Karpas-422 (cell line): ENCODE results near the gene NKAIN2. TPM values are rescaled to one million over a fixed set of nuclear protein-coding genes. Genes with fewer than 3 reads are reported as not detected.

Experiments used
- DNase-seq: peaks from one replicate; pipeline ENCODE4 v3.0.0-alpha.2; 2015
- H2AFZ ChIP-seq: fragments of 200-600 bp; sonication (generic); 2 replicates; pipeline ENCODE4 v1.6.1; 2014; ENCODE audit warnings: antibody characterized with exemption, low read length, mixed read lengths
- H3K27ac ChIP-seq: fragments of 200-600 bp; sonication (generic); 2 replicates; pipeline ENCODE4 v1.5.1; 2014; ENCODE audit warnings: mild to moderate bottlenecking, low read length, moderate library complexity
- H3K27me3 ChIP-seq: fragments of 200-600 bp; sonication (generic); 2 replicates; pipeline ENCODE4 v1.6.1; 2014; ENCODE audit warnings: low read length, mixed read lengths
- H3K36me3 ChIP-seq: fragments of 200-600 bp; sonication (generic); 2 replicates; pipeline ENCODE4 v1.6.1; 2014; ENCODE audit warnings: low read length, mixed read lengths; ENCODE audit not compliant: insufficient read depth
- H3K4me1 ChIP-seq: fragments of 200-600 bp; sonication (generic); 2 replicates; pipeline ENCODE4 v1.6.1; 2014; ENCODE audit warnings: mild to moderate bottlenecking, low read length, mixed read lengths
- H3K4me2 ChIP-seq: fragments of 200-600 bp; sonication (generic); 2 replicates; pipeline ENCODE4 v1.6.1; 2014; ENCODE audit warnings: low read length, low read depth, mild to moderate bottlenecking; ENCODE audit not compliant: poor library complexity, severe bottlenecking
- H3K4me3 ChIP-seq: fragments of 200-600 bp; sonication (generic); 2 replicates; pipeline ENCODE4 v1.5.1; 2014; ENCODE audit warnings: mild to moderate bottlenecking, antibody characterized with exemption, low read length, mixed read lengths
- H3K79me2 ChIP-seq: fragments of 200-600 bp; sonication (generic); 2 replicates; pipeline ENCODE4 v1.6.1; 2014; ENCODE audit warnings: mild to moderate bottlenecking, low read length, mixed read lengths
- H3K9ac ChIP-seq: fragments of 200-600 bp; sonication (generic); 2 replicates; pipeline ENCODE4 v1.6.0; 2014; ENCODE audit warnings: low read length
- H3K9me2 ChIP-seq: fragments of 200-600 bp; sonication (generic), shearing (Covaris generic); replicated peaks from 2 replicates; pipeline ENCODE4 v1.6.0; 2014; ENCODE audit warnings: mild to moderate bottlenecking, low read length, moderate library complexity; ENCODE audit not compliant: insufficient read depth
- H3K9me3 ChIP-seq: fragments of 300-700, 200-600 bp; sonication (generic); 2 replicates; pipeline ENCODE4 v1.6.1; 2014; ENCODE audit warnings: low read length, mixed read lengths
- H4K20me1 ChIP-seq: fragments of 200-600 bp; sonication (generic); 2 replicates; pipeline ENCODE4 v1.6.1; 2014; ENCODE audit warnings: mild to moderate bottlenecking, antibody characterized with exemption, low read length, low read depth; ENCODE audit not compliant: insufficient read depth
- total RNA-seq: library from RNA; depleted of rRNA; stranded (reverse); fragments of >200 nt; shearing (Covaris generic); gene quantifications from 2 replicates; pipeline ENCODE4 v1.2.3, GENCODE V29; 2014; ENCODE audit warnings: low replicate concordance

Gene NKAIN2
- total RNA-seq, 1 experiment from 2014 or later, result not detected

GRCh38 chr6:124197148-124197547 is 393.5 kb downstream of the NKAIN2 start:
- Histone ChIP-seq H3K36me3 (no peaks in the 10 kb centered on the region), H3K9me3 (peaks cover 8% of the 10 kb centered on the region; the same call in 1 of the 2 replicates)

GRCh38 chr6:124199286-124199685 is 395.6 kb downstream of the NKAIN2 start:
- Histone ChIP-seq H3K27me3 (no peaks in the 10 kb centered on the region), H3K27ac (no peak overlapping the region), H4K20me1 (no peaks in the 10 kb centered on the region), H3K9me2 (no peaks in the 10 kb centered on the region; the same call in 1 of the 2 replicates), H3K4me2 (no peak overlapping the region), H3K4me1 (no peaks in the 10 kb centered on the region), H3K79me2 (no peaks in the 10 kb centered on the region), H3K9ac (no peak overlapping the region), H3K4me3 (no peak overlapping the region), H2AFZ (no peak overlapping the region), H3K36me3 (no peaks in the 10 kb centered on the region), H3K9me3 (peaks cover 9% of the 10 kb centered on the region; the same call in 1 of the 2 replicates)
- DNase-seq, result no peak

More at GRCh38 chr6:124197148-124197547, 393.5 kb downstream of the NKAIN2 start:
- Histone ChIP-seq H3K4me2 (no peak overlapping the region), H3K27me3 (no peaks in the 10 kb centered on the region), H3K79me2 (no peaks in the 10 kb centered on the region), H4K20me1 (no peaks in the 10 kb centered on the region), H3K4me1 (no peaks in the 10 kb centered on the region), H2AFZ (no peak overlapping the region), H3K4me3 (no peak overlapping the region), H3K27ac (no peak overlapping the region), H3K9ac (no peak overlapping the region), H3K9me2 (no peaks in the 10 kb centered on the region; the same call in 1 of the 2 replicates)
- DNase-seq, result no peak

DNA sequence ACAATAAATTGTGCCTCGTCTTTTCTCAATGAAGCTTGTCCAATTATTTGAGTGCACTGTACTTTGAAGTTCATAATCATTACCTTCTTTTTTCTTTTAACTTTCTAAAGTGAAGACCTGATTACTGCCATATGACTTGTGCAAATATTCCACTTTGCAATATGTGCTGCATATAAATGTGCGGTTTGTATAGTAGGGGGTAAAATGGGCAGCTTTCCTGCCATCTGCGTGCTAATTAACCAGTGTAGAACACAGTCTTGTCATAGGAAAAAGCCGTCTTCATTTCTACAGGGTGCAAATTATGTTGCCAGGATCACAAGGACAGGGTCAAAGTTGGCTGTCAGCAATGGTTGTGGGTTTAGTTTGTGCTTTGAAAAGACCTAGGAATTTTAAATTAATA is 397.0 kb downstream of the NKAIN2 start:
- Histone ChIP-seq H3K9me3 (peaks cover 9% of the 10 kb centered on the region; the same call in 1 of the 2 replicates), H3K27me3 (no peaks in the 10 kb centered on the region), H4K20me1 (no peaks in the 10 kb centered on the region), H3K27ac (no peak overlapping the region), H3K79me2 (no peaks in the 10 kb centered on the region), H3K9ac (no peak overlapping the region), H3K4me1 (no peaks in the 10 kb centered on the region), H3K4me2 (no peak overlapping the region), H3K36me3 (no peaks in the 10 kb centered on the region), H3K9me2 (no peaks in the 10 kb centered on the region; the same call in 1 of the 2 replicates), H3K4me3 (no peak overlapping the region), H2AFZ (no peak overlapping the region)
- no peak for DNase-seq

DNA sequence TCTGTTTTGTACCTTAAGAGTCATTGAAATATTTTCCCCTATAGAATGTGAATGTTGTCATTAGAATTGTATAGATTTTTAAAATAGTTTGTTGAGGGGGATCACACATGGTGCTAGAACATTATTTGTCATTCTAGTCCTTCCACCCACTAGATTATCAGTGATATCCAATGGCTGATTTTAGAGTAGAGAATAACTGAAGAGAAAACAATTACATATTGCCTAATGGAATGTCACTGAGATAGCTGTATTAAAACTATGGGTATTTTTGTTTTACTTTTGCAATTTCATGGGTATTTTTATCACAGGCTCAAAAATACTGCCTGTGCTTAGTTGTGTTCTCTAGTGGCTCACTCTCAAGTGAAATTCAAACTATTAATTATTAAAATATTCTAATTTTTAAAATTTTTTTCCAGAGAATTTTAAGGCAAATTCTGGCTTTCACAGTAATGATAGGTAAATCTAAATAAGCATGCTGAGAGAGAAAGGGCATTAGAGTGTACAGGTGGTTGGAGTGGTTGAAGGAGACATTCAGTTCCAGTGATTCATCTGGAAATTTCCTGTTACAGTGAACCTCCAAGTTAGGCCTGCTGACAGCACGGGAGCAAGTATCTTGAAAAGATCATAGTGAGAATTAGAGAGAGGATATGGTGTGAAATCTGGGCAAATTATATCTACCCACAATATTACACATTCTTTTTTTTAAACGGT is 399.6 kb downstream of the NKAIN2 start:
- H3K4me2 ChIP-seq, result no peak overlapping the region
- H4K20me1 ChIP-seq, result no peaks in the 10 kb centered on the region
- no peaks in the 10 kb centered on the region; the same call in 1 of the 2 replicates for H3K9me2 ChIP-seq
- peaks cover 9% of the 10 kb centered on the region; the same call in 1 of the 2 replicates for H3K9me3 ChIP-seq
- no peak overlapping the region for H3K9ac ChIP-seq
- no peak overlapping the region for H3K4me3 ChIP-seq
- no peak overlapping the region for H2AFZ ChIP-seq
- H3K79me2 ChIP-seq, result no peaks in the 10 kb centered on the region
- no peak overlapping the region for H3K27ac ChIP-seq
- no peaks in the 10 kb centered on the region for H3K27me3 ChIP-seq
- no peak for DNase-seq
- no peaks in the 10 kb centered on the region for H3K4me1 ChIP-seq
- no peaks in the 10 kb centered on the region for H3K36me3 ChIP-seq

DNA sequence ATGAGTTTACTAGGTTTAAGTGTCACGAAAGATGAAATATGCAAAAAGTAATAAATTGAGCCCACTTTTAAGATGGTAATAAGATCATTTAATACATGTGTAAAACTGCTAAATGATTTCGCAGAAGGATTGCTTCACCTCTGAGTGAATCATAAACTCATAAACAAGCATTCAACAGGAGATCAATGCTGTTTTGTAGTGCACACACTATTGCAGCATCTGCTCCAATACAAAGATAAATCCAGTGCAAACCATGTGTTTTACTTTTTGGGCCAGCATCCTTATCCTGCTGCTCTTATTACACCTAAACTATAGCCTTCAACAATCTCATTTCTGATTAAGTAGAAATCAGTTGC is 400.1 kb downstream of the NKAIN2 start:
- no peaks in the 10 kb centered on the region for H3K36me3 ChIP-seq
- H2AFZ ChIP-seq, result no peak overlapping the region
- peaks cover 9% of the 10 kb centered on the region; the same call in 1 of the 2 replicates for H3K9me3 ChIP-seq
- no peaks in the 10 kb centered on the region for H3K79me2 ChIP-seq
- no peak for DNase-seq
- no peak overlapping the region for H3K9ac ChIP-seq
- no peak overlapping the region for H3K4me3 ChIP-seq
- H3K27me3 ChIP-seq, result no peaks in the 10 kb centered on the region
- no peaks in the 10 kb centered on the region for H4K20me1 ChIP-seq
- H3K4me1 ChIP-seq, result no peaks in the 10 kb centered on the region
- no peak overlapping the region for H3K27ac ChIP-seq
- H3K4me2 ChIP-seq, result no peak overlapping the region
- no peaks in the 10 kb centered on the region; the same call in 1 of the 2 replicates for H3K9me2 ChIP-seq

GRCh38 chr6:124205921-124206320 is 402.3 kb downstream of the NKAIN2 start:
- no peaks in the 10 kb centered on the region for H3K27me3 ChIP-seq
- no peak overlapping the region for H2AFZ ChIP-seq
- no peak overlapping the region for H3K4me3 ChIP-seq
- H3K4me1 ChIP-seq, result no peaks in the 10 kb centered on the region
- no peak for DNase-seq
- no peak overlapping the region for H3K9ac ChIP-seq
- H3K9me3 ChIP-seq, result peaks cover 18% of the 10 kb centered on the region
- no peaks in the 10 kb centered on the region for H3K36me3 ChIP-seq
- H3K27ac ChIP-seq, result no peak overlapping the region
- H4K20me1 ChIP-seq, result no peaks in the 10 kb centered on the region
- H3K9me2 ChIP-seq, result no peaks in the 10 kb centered on the region; the same call in 1 of the 2 replicates
- no peak overlapping the region for H3K4me2 ChIP-seq
- H3K79me2 ChIP-seq, result no peaks in the 10 kb centered on the region

DNA sequence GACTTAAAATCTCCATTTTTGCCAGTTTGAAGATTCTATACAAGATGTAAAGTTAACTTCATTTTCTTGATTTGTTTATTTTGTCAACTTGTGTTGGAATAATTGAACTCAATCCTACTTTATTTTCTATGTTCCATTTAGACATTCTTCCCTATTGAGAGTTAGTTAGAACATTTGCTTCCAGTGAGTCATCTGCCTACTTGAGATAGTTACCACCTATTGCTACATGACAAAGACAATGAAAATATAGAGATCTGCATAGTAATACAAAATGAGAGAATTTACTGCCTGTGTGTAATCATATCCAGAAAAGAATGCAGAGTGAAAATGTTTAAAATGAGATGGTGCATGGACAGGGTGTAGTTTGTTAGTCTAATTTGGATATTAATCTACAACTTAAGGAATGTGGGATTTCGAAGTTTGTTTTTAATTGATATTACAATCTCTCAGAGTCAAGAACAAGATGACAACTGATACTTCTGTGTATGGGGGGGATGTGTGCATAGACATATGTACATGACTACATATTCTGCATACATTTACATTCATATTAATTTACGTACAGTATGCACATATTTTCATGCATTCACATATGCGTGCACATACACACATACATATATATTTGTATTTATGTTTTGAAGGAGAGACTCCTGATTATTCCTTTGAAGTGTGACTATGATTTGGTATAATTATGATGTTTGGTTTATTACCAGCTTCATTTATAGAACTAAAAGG is 420.1 kb downstream of the NKAIN2 start:
- Histone ChIP-seq H3K4me2 (no peak overlapping the region), H3K9me2 (no peaks in the 10 kb centered on the region), H3K9me3 (peaks cover 20% of the 10 kb centered on the region; the same call in 1 of the 2 replicates), H3K79me2 (no peaks in the 10 kb centered on the region), H3K4me3 (no peak overlapping the region), H2AFZ (no peak overlapping the region), H3K9ac (no peak overlapping the region), H3K27me3 (no peaks in the 10 kb centered on the region), H3K4me1 (no peaks in the 10 kb centered on the region), H4K20me1 (no peaks in the 10 kb centered on the region), H3K36me3 (no peaks in the 10 kb centered on the region), H3K27ac (no peak overlapping the region)
- no peak for DNase-seq

GRCh38 chr6:124226396-124226795 is 422.7 kb downstream of the NKAIN2 start:
- H3K4me2 ChIP-seq, result no peak overlapping the region
- no peak overlapping the region for H3K27ac ChIP-seq
- peaks cover 20% of the 10 kb centered on the region for H3K9me3 ChIP-seq
- no peaks in the 10 kb centered on the region for H3K27me3 ChIP-seq
- no peak overlapping the region for H2AFZ ChIP-seq
- no peak overlapping the region for H3K4me3 ChIP-seq
- H3K4me1 ChIP-seq, result no peaks in the 10 kb centered on the region
- no peak overlapping the region for H3K9ac ChIP-seq
- no peaks in the 10 kb centered on the region for H3K79me2 ChIP-seq
- H4K20me1 ChIP-seq, result no peaks in the 10 kb centered on the region
- no peaks in the 10 kb centered on the region for H3K9me2 ChIP-seq
- no peak for DNase-seq
- H3K36me3 ChIP-seq, result no peaks in the 10 kb centered on the region
